ENCODE measurements around the gene SSR2. TPM values are rescaled to one million over a fixed set of nuclear protein-coding genes. Genes with fewer than 3 reads are reported as not detected.
A peak's percentile ranks its signal among the peaks of the same experiment; 100 is the strongest.
"Not testable (repeated sequence)": the region's sequence is repeated elsewhere in the genome, so short reads cannot be mapped to it uniquely, and the experiment has no call there.

Gene SSR2
- total RNA-seq, 2 donors from 2014 or later, result 194 to 208 TPM

- Mint-ChIP-seq H3K4me3 (no peak overlapping the region), H3K9me3 (no peaks in the 10 kb centered on the region), H3K27ac (peak overlapping the region; percentile 23), H3K4me1 (peaks cover 4% of the 10 kb centered on the region), H3K36me3 (ENCODE audit: low read depth) (no peaks in the 10 kb centered on the region), H3K27me3 (no peaks in the 10 kb centered on the region)
- no peak for ATAC-seq (replicated peaks)
These were observed 30.6 kb downstream of the SSR2 start for GRCh38 chr1:155990005-155990739.

DNA sequence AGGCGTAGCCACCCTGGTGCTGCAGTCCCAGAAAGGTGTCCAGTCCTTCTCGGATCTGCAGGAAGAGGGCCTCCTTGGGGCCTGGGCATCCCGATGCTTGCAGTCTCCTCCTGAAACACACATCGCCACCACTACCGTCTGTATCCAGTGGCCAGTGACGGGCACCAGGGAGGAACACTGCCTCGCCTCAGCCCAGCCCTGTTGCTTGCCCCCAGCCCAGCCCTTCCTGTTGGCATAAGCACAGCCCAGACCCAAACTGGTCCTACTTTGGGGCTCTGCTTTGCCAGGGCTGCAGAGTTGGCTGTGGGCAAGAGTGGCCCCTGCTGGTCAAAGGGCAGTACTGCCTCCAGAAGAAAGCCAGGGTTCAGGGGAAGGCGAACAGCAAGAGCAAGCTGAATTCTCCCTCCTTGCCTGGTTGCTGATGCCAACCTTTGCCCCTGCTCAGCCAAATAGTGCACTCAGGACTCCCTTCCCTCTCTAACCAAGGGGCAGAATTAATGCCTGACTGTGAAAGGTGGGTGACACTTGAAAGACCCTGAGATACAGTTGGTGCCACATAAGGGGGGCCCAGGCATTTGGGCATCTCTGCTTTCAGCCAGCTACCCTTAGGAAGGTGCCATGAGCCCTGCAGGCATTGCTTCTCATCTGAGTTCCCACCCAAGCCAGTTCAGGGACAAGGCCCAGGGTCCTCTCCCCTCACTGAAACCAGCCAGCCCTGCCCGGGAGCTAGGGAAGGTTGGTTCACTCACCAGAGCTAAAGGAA, 31.3 kb downstream of the SSR2 start:
- Mint-ChIP-seq H3K27me3 (no peaks in the 10 kb centered on the region), H3K27ac (peak overlapping the region; percentile 31), H3K4me1 (peaks cover 4% of the 10 kb centered on the region), H3K36me3 (ENCODE audit: low read depth) (no peaks in the 10 kb centered on the region), H3K9me3 (no peaks in the 10 kb centered on the region), H3K4me3 (no peak overlapping the region)
- peak; percentile 87 for ATAC-seq (replicated peaks)

DNA sequence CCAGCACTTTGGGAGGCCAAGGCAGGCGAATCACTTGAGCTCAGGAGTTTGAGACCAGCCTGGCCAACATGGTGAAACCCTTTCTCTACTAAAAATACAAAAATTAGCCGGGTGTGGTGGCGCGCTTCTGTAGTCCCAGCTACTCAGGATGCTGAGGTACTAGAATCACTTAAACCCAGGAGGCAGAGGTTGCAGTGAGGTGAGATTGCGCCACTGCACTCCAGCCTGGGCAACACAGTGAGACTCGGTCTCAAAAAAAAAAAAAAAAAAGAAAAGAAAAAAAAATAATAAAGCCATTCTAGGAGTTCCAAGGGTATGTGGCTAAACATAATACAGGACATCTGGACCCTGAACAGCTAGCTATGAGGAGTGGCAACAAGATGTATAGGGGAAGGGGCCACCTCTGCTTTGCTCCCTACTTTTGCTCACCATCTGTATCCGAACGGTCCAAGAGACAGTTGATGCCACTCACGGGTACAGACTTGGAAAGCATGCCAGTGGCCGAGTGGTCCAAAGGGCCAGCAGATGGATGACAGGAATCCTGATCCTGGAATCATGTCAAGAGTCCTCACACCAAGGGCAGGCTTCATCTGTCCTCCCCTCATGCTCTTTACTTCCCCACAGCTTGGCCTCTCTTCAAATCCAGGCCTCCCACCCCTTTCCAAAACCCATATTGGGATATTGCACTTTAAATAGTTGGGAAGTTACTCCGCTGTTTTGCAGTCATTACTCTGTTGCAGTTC, 35.7 kb downstream of the SSR2 start:
- H3K27me3 Mint-ChIP-seq; H3K9me3 Mint-ChIP-seq; ATAC-seq (replicated peaks); H3K27ac Mint-ChIP-seq; H3K4me3 Mint-ChIP-seq: not testable (repeated sequence)
- peaks cover 13% of the 10 kb centered on the region for H3K36me3 Mint-ChIP-seq (ENCODE audit: low read depth)
- H3K4me1 Mint-ChIP-seq, result peaks cover 25% of the 10 kb centered on the region

GRCh38 chr1:155984341-155984740, 36.4 kb downstream of the SSR2 start:
- Mint-ChIP-seq H3K4me1 (peaks cover 31% of the 10 kb centered on the region), H3K36me3 (ENCODE audit: low read depth) (peaks cover 20% of the 10 kb centered on the region), H3K27me3 (no peaks in the 10 kb centered on the region), H3K27ac (peak overlapping the region; percentile 66), H3K9me3 (no peaks in the 10 kb centered on the region), H3K4me3 (no peak overlapping the region)
- ATAC-seq (replicated peaks), result no peak

GRCh38 chr1:155983191-155984024, 37.3 kb downstream of the SSR2 start:
- H3K27ac Mint-ChIP-seq, result peak overlapping the region; percentile 99
- no peaks in the 10 kb centered on the region for H3K9me3 Mint-ChIP-seq
- peaks cover 31% of the 10 kb centered on the region for H3K4me1 Mint-ChIP-seq
- ATAC-seq (replicated peaks), result peak; percentile 31
- no peak overlapping the region for H3K4me3 Mint-ChIP-seq
- H3K36me3 Mint-ChIP-seq (ENCODE audit: low read depth), result peaks cover 26% of the 10 kb centered on the region
- no peaks in the 10 kb centered on the region for H3K27me3 Mint-ChIP-seq

DNA sequence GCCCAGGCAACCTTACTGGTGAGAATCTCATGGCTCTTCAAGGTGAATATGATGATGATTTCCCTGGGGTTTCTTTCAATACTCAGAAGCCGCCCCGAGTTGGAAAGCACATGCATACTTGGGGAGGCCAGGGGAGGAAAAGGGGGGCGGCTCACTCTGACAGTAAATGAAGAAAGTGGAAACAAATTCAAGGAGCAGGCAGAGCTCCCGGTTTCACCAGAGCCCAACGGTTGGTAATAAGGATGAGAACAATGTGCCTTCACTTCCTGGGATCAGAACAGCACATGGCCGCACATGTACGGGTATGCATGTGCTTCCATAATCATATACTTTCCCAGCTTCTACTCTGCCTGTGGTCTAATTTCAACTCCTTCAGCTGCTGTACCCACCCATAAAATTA, 38.6 kb downstream of the SSR2 start:
- Mint-ChIP-seq H3K36me3 (ENCODE audit: low read depth) (peaks cover 33% of the 10 kb centered on the region), H3K9me3 (no peaks in the 10 kb centered on the region), H3K27me3 (no peaks in the 10 kb centered on the region), H3K4me1 (peaks cover 31% of the 10 kb centered on the region), H3K4me3 (peak overlapping the region; percentile 100), H3K27ac (peak overlapping the region; percentile 99)
- no peak for ATAC-seq (replicated peaks)

DNA sequence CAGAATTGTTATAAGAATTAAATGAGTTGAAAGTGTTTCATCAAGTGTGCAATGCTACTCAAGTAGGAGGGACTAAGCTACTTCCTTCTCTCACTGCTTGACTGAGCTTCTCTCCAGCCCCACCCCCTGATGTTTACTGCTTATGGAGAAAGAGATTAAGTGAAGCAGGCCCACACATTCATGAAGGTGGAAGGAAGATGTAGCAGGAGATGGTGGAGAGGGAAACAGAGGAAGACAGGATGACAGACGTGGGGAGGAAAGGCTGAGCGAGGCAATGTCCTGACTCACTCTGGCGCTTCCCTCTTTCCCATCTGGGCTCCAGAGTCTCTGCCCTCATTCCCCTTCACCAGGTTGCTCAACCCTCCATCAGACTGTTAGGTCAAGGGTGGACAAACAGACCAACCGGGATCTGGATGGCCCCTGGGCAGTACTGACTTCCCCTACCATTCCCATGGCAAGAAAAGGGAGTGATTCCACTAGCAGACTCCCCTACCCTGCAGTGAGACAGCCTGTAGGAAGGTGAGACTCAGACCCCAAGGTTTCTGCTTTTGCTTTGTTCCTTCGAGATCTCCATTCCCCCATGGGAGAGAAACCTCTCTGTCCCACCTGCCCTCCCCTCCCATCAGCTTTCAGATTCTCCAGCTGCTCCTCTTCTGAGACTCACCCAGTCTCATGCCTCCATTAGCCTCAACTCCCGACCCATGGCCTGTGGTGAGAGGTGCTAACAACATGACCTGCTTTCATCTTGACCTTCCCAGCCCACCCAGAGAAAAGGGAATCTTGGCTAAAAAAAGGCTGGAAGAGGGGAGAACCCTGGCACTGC, 39.3 kb downstream of the SSR2 start:
- Mint-ChIP-seq H3K4me1 (peaks cover 31% of the 10 kb centered on the region), H3K27me3 (no peaks in the 10 kb centered on the region), H3K27ac (peak overlapping the region; percentile 99), H3K9me3 (no peaks in the 10 kb centered on the region), H3K4me3 (peak overlapping the region; percentile 100), H3K36me3 (ENCODE audit: low read depth) (peaks cover 40% of the 10 kb centered on the region)
- no peak for ATAC-seq (replicated peaks)

DNA sequence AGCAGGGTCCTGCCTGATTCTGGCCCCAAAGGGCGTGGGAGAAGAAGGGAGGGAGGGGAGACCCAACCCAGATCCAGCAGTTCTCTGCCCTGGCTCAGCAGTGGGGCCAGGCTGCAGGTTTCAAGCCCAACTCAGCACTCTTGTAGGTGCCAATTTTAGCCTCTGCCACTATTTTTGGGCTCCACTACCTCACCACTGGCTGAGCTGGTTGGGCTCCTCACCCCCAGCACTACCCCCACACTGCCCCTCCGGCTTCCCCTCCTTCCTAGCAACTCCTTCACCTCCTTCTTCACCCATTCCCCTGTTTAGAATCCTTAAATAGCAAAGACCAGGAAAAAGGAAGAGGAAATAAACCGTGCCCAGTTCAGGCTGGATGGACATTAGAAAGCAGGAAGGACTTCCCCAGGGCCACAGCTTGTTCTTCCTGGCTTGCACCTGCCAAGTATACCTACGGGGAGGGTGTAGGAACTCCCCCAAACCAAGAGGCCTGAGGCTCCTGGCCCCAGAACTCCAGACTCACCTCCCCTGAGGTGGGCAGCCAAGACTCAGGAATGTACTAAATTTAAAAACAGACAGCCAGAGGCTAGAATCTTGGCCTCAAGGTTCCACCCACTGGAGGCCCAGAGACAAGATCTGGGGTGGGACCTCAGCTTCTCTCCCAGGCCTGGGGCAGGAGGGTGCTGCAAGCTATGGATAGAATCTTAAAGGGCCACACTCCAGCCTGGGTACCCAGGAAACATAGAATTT, 41.0 kb downstream of the SSR2 start:
- peak overlapping the region; percentile 99 for H3K27ac Mint-ChIP-seq
- no peaks in the 10 kb centered on the region for H3K27me3 Mint-ChIP-seq
- peaks cover 57% of the 10 kb centered on the region for H3K36me3 Mint-ChIP-seq (ENCODE audit: low read depth)
- H3K4me3 Mint-ChIP-seq, result peak overlapping the region; percentile 100
- no peaks in the 10 kb centered on the region for H3K9me3 Mint-ChIP-seq
- ATAC-seq (replicated peaks), result peak; percentile 3
- H3K4me1 Mint-ChIP-seq, result peaks cover 44% of the 10 kb centered on the region

- ATAC-seq (replicated peaks), result peak; percentile 11
- Mint-ChIP-seq H3K4me3 (peak overlapping the region; percentile 100), H3K4me1 (peaks cover 50% of the 10 kb centered on the region), H3K27me3 (no peaks in the 10 kb centered on the region), H3K36me3 (ENCODE audit: low read depth) (peaks cover 64% of the 10 kb centered on the region), H3K9me3 (no peaks in the 10 kb centered on the region), H3K27ac (peak overlapping the region; percentile 99)
These were observed 41.8 kb downstream of the SSR2 start for GRCh38 chr1:155978973-155979429.

DNA sequence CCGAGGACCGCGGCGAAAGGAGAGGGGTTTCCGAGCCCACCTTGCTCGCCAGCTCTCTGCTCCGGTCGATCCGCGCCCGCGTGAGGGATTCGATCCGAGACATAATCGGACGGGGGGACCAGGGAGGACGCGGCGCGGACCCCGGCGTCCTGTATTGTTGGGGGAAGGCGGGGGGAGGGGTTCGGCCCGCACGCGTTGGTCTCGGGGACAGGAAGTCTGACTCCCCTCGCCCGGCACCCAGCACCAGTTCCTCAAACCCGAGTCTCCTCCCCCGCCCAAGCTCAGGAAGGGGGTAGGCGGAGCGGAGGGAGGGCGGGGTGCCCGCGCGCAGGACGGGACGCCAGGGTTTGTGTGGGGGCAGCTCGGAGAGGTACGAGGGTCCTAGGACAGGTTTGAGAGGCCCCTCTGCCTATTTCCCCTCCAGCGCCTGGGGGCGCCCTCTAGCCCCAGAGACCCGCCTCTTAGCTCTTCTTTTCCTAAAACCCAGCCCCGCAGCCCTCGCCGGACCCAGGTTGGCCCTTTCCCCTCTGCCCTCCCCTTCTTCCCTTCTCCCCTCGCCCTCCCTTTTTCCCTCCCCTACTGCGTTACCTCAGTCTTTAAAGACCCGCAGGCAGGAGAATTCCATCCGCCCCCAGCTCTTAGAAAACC, 42.3 kb downstream of the SSR2 start, which contains the start of gene ARHGEF2:
TSS of gene ARHGEF2 (minus strand) at position 223 of the 648 bp plus-strand sequence. CDS start at position 103, 120 bp downstream.
- H3K4me1 Mint-ChIP-seq, result peaks cover 51% of the 10 kb centered on the region
- H3K9me3 Mint-ChIP-seq, result no peaks in the 10 kb centered on the region
- H3K27ac Mint-ChIP-seq, result peak within 1 kb of the TSS; percentile 99
- peak within 1 kb of the TSS; percentile 100 for H3K4me3 Mint-ChIP-seq
- ATAC-seq (replicated peaks), result peak; percentile 70
- H3K36me3 Mint-ChIP-seq (ENCODE audit: low read depth), result peaks cover 70% of the 10 kb centered on the region
- no peaks in the 10 kb centered on the region for H3K27me3 Mint-ChIP-seq

DNA sequence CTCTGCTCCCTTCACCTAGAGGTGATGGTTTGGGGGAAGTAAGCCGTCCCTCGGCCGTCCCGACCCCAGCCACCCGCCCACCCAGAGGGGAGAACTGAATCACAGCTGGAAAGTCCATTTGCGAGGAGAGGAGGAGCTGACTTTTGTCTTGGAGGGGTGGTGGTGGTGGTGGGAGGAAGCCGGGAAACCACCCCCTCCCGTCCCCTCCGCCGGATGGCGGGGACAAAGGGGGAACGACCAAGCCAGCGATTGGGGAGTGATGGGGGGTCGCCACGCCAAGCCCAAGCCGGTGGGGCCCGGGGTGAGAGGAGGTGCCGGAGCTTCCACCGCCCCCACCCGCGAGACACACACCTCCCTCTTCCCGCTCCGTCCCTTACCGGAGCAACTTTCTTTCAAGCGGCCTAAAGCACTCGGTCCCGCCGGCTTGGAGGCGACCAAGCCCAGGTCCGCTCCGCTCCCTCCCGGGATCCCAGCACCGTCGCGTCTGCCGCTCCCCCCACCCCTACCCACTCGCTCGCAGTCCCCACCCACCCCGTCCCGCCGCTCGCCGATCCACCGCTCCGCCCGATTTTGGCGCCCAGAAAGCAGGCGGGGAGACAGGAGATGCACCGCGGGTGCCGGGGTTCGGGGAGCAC, 42.9 kb downstream of the SSR2 start:
- peaks cover 76% of the 10 kb centered on the region for H3K36me3 Mint-ChIP-seq (ENCODE audit: low read depth)
- peaks cover 57% of the 10 kb centered on the region for H3K4me1 Mint-ChIP-seq
- peak; percentile 51 for ATAC-seq (replicated peaks)
- peak overlapping the region; percentile 99 for H3K27ac Mint-ChIP-seq
- peak overlapping the region; percentile 100 for H3K4me3 Mint-ChIP-seq
- H3K27me3 Mint-ChIP-seq, result no peaks in the 10 kb centered on the region
- H3K9me3 Mint-ChIP-seq, result no peaks in the 10 kb centered on the region

Measured in activated T-helper 17 cell treated with anti-CD3 and anti-CD28 coated beads, Interleukin-2, amount 50 U/mL, for 72 hours (primary cell).